Kidney (tissue), 14 donors: Measurements from ENCODE around the gene MX1. TPM values are rescaled to one million over a fixed set of nuclear protein-coding genes. Genes with fewer than 3 reads are reported as not detected.

Experiments
- DNase-seq, 5 donors: peaks; one replicate each; pipeline ENCODE4 v3.0.0-alpha.2; 2013 to 2020
- FAIRE-seq: peaks from 2 replicates; lab custom pipeline; 2012; peaks lifted over from hg19 to GRCh38; lab: Jason Lieb, UNC
- H3K27ac ChIP-seq, 2 donors: one replicate each; pipeline ENCODE4 v1.7.0; 2013; ENCODE audit warnings: low read depth in 2 of 2, low read length in 2 of 2, inconsistent platforms in 1 of 2
- H3K27me3 ChIP-seq: one replicate; pipeline ENCODE4 v1.7.1; 2013; ENCODE audit warnings: low read length, inconsistent platforms; ENCODE audit not compliant: control insufficient read depth, insufficient read depth
- H3K36me3 ChIP-seq, 3 donors: one replicate each; pipeline versions ENCODE4 v1.7.0 to v1.7.1; 2013; ENCODE audit warnings: low read length in 3 of 3, control low read depth in 1 of 3, inconsistent platforms in 1 of 3; ENCODE audit not compliant: insufficient read depth in 3 of 3, control insufficient read depth in 2 of 3
- H3K4me1 ChIP-seq, 3 donors: one replicate each; pipeline versions ENCODE4 v1.7.0 to v1.7.1; 2013; ENCODE audit warnings: low read length in 3 of 3, inconsistent platforms in 1 of 3, low read depth in 1 of 3; ENCODE audit not compliant: control insufficient read depth in 2 of 3, insufficient read depth in 2 of 3
- H3K4me3 ChIP-seq, 3 donors: one replicate each; pipeline versions ENCODE4 v1.7.0 to v1.8.1; 2013; ENCODE audit warnings: low read length in 3 of 3, control low read depth in 1 of 3, inconsistent platforms in 1 of 3
- H3K9ac ChIP-seq, 3 donors: one replicate each; pipeline versions ENCODE4 v1.7.0 to v1.7.1; 2013; ENCODE audit warnings: low read length in 3 of 3, control low read depth in 1 of 3, inconsistent platforms in 1 of 3
- H3K9me3 ChIP-seq, 3 donors: one replicate each; pipeline versions ENCODE4 v1.7.0 to v1.7.1; 2013; ENCODE audit warnings: low read length in 3 of 3, control low read depth in 1 of 3, inconsistent platforms in 1 of 3; ENCODE audit not compliant: control insufficient read depth in 2 of 3, insufficient read depth in 1 of 3
- intact Hi-C: fragments of 100-400 bp; cut with DNase I; formaldehyde crosslinking; loops from one replicate; pipeline ENCODE4 v1.11.1; 2022
- polyA plus RNA-seq: library from polyadenylated mRNA; stranded (reverse); fragments of 350-450 nt; fragmentation: Illumina TruSeq; extraction: RNeasy Lipid Tissue Mini Kit (QIAGEN cat#74804); gene quantifications from one replicate; pipeline ENCODE4 v1.2.3, GENCODE V29; 2014; ENCODE audit warnings: low read depth, low replicate concordance; ENCODE audit not compliant: insufficient read depth
- total RNA-seq: library from RNA; stranded (reverse); fragmentation: NEBNext Ultra II Directional; extraction: Animal tissue kit (Norgen Biotek cat#: 25700); gene quantifications from one replicate; pipeline ENCODE4 v1.2.1, GENCODE V29; 2021
- TF ChIP-seq, protein P1 (sequence below): IDR thresholded peaks from 3 replicates; pipeline ENCODE4 v1.5.1; 2012; ENCODE audit warnings: mild to moderate bottlenecking, moderate library complexity, borderline replicate concordance; ENCODE audit not compliant: insufficient read depth; ENCODE audit errors: extremely low read depth
- donor health status: control.
- donor health status: control.
- donor health status: control.
- donor health status: control.
- donor health status: control.
- donor health status: DM: yes; HTN: yes; CAD: no.
- donor health status: Normal renal cell carcinoma (clear cell type).

Gene MX1
- total and polyA plus RNA-seq, 2 donors from 2014 or later, result 22.9 to 47.4 TPM

- Histone ChIP-seq H3K9ac (no peak overlapping the region), H3K27ac (no peak overlapping the region), H3K4me1 (no peaks in the 10 kb centered on the region), H3K27me3 (no peaks in the 10 kb centered on the region), H3K4me3 (no peak overlapping the region), H3K9me3 (no peaks in the 10 kb centered on the region), H3K36me3 (peaks cover 0 to 26% (median 14%) of the 10 kb centered on the region in 3 donors)
- DNase-seq (no peak), FAIRE-seq (no peak)
- intact Hi-C loops, result no loop called here
- TF ChIP-seq, protein P1, sequence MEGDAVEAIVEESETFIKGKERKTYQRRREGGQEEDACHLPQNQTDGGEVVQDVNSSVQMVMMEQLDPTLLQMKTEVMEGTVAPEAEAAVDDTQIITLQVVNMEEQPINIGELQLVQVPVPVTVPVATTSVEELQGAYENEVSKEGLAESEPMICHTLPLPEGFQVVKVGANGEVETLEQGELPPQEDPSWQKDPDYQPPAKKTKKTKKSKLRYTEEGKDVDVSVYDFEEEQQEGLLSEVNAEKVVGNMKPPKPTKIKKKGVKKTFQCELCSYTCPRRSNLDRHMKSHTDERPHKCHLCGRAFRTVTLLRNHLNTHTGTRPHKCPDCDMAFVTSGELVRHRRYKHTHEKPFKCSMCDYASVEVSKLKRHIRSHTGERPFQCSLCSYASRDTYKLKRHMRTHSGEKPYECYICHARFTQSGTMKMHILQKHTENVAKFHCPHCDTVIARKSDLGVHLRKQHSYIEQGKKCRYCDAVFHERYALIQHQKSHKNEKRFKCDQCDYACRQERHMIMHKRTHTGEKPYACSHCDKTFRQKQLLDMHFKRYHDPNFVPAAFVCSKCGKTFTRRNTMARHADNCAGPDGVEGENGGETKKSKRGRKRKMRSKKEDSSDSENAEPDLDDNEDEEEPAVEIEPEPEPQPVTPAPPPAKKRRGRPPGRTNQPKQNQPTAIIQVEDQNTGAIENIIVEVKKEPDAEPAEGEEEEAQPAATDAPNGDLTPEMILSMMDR, result no peak
Observed at GRCh38 chr21:41433566-41433965, 7.5 kb downstream of the MX1 start.

GRCh38 chr21:41435706-41436105, 9.7 kb downstream of the MX1 start:
- H3K27ac ChIP-seq, result no peak overlapping the region
- no peaks in the 10 kb centered on the region for H3K27me3 ChIP-seq
- FAIRE-seq, result no peak
- no peaks in the 10 kb centered on the region for H3K4me1 ChIP-seq
- no peaks in the 10 kb centered on the region for H3K9me3 ChIP-seq
- DNase-seq, result no peak
- H3K4me3 ChIP-seq, result no peak overlapping the region
- TF ChIP-seq, protein P1, result no peak
- no peak overlapping the region for H3K9ac ChIP-seq
- H3K36me3 ChIP-seq, result peaks cover 0 to 27% (median 14%) of the 10 kb centered on the region in 3 donors
- intact Hi-C loops, result no loop called here

GRCh38 chr21:41437729-41438128, 11.7 kb downstream of the MX1 start:
- H3K27ac ChIP-seq, result no peak overlapping the region
- no peak overlapping the region for H3K4me3 ChIP-seq
- intact Hi-C loops, result no loop called here
- no peaks in the 10 kb centered on the region for H3K27me3 ChIP-seq
- no peaks in the 10 kb centered on the region for H3K9me3 ChIP-seq
- FAIRE-seq (no peak), DNase-seq (no peak)
- TF ChIP-seq, protein P1, result no peak
- peaks cover 0 to 29% (median 20%) of the 10 kb centered on the region in 3 donors for H3K36me3 ChIP-seq
- no peaks in the 10 kb centered on the region for H3K4me1 ChIP-seq
- no peak overlapping the region for H3K9ac ChIP-seq
